ENCODE results near the gene NPAS2.

Gene NPAS2

GRCh38 chr2:101040072-101040471 is 220.1 kb downstream of the NPAS2 start:
- H3K27ac ChIP-seq, result no peak overlapping the region
- TF ChIP-seq CTCF (conservative IDR thresholded peaks at IDR 0.05) (no peak), ZFX (IDR thresholded peaks at IDR 0.05) (no peak)

- H3K27ac ChIP-seq, result no peak overlapping the region
- no peak for TF ChIP-seq ZFX (IDR thresholded peaks at IDR 0.05)
- no peak for TF ChIP-seq CTCF (conservative IDR thresholded peaks at IDR 0.05)
These were observed 220.8 kb downstream of the NPAS2 start for GRCh38 chr2:101040761-101041160.

GRCh38 chr2:101041413-101041812 is 221.5 kb downstream of the NPAS2 start:
- no peak overlapping the region for H3K27ac ChIP-seq
- TF ChIP-seq CTCF (conservative IDR thresholded peaks at IDR 0.05) (no peak), ZFX (IDR thresholded peaks at IDR 0.05) (no peak)

- no peak for TF ChIP-seq ZFX (IDR thresholded peaks at IDR 0.05)
- no peak for TF ChIP-seq CTCF (conservative IDR thresholded peaks at IDR 0.05)
- no peak overlapping the region for H3K27ac ChIP-seq
These were observed 225.4 kb downstream of the NPAS2 start for GRCh38 chr2:101045330-101045729.

All from C4-2B (cell line).